Measurements from ENCODE around the gene RCL1.
"Not testable (repeated sequence)": the region's sequence is repeated elsewhere in the genome, so short reads cannot be mapped to it uniquely, and the experiment has no call there.

Gene RCL1

DNA sequence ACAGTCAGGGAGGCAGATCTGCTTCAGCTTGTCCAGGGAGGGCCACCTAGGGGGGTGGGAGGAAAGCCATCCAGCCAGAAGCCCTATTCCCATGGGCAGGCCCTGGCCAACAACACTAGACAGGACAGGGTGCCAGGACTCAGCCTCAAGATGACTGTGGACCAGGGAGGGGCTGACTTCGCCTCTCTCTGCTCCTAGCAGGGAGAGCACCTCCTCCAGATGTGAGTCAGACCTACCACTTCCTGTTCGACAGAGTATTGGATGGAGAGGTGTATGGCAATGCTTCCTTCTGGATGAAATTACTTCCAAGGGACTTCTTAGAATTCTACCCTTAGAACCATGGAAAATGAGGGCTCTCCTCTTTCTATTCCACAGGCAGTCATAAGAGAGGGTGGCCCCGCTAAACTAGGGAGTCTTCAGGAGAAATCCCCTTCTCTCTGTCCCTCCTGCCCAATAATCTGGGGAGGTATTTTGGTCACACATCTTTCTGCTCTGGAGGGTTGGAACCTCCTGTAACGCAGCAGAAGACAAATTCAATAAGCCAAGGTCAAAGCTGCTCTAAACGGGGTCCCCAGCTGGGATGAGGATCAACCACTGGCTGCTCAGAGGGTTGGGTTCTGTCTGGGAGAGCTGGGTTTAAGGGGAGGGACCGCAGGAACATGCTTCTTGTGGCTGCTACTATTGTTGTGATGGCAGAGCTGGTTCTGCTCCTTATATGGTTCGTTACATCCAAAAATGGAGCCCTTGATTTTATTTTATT lies 23.2 kb upstream of the RCL1 start:
- Mint-ChIP-seq H3K9me3 (no peaks in the 10 kb centered on the region), H3K36me3 (ENCODE audit: low read depth) (no peaks in the 10 kb centered on the region), H3K27ac (no peak overlapping the region), H3K27me3 (no peaks in the 10 kb centered on the region), H3K4me3 (no peak overlapping the region), H3K4me1 (ENCODE audit: low read depth) (peaks cover 6% of the 10 kb centered on the region)

DNA sequence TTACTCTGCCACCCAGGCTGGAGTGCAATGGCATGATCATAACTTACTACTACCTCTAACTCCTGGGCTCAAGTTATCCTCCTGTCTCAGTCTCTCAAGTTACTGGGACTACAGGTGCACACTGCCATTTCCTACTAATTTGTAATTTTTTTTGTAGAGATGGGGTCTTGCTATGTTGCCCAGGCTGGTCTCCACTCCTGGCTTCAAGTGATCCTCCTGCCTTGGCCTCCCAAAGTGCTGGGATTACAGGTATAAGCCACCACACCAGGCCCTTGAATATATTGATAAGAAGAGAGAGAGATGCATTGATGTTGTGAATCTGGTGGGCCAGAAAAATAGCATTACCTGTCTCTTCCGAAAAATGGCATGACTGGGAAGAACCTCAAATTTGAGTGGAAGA lies 21.0 kb upstream of the RCL1 start:
- Mint-ChIP-seq H3K27ac (no peak overlapping the region), H3K4me1 (ENCODE audit: low read depth) (peaks cover 6% of the 10 kb centered on the region), H3K4me3 (no peak overlapping the region), H3K9me3 (no peaks in the 10 kb centered on the region), H3K27me3 (no peaks in the 10 kb centered on the region), H3K36me3 (ENCODE audit: low read depth) (no peaks in the 10 kb centered on the region)

DNA sequence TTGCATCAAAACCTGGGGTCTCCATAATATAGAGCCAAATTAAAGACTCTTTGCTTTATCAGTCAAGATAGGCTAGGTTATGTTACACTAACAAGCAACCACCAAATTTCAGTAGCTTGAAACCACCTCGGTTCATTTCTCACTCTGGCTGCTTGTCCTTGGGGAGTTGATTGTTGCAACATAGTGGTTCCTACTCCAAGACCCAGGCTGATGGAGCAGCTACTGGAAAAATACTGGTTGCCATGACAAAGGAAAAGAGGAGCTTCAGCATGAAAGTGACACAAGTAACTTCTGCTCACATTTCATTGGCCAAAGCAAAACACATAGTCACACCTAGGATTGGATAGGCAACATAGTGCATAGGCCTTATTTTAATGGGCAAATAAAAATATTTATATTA lies 18.5 kb upstream of the RCL1 start:
- H3K4me3 Mint-ChIP-seq = no peak overlapping the region
- H3K27ac Mint-ChIP-seq = no peak overlapping the region

DNA sequence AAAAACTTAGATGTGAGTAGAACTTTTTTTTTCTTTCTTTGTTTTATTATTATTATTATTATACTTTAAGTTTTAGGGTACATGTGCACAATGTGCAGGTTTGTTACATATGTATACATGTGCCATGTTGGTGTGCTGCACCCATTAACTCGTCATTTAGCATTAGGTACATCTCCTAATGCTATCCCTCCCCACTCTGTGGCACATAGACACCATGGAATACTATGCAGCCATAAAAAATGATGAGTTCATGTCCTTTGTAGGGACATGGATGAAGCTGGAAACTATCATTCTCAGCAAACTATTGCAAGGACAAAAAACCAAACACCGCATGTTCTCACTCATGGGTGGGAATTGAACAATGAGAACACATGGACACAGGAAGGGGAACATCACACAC lies 17.8 kb upstream of the RCL1 start:
- not testable (repeated sequence) for H3K4me1 Mint-ChIP-seq (ENCODE audit: low read depth); H3K9me3 Mint-ChIP-seq; H3K27ac Mint-ChIP-seq; H3K36me3 Mint-ChIP-seq (ENCODE audit: low read depth); H3K4me3 Mint-ChIP-seq; H3K27me3 Mint-ChIP-seq

More for the DNA sequence above, 18.5 kb upstream of the RCL1 start:
- no peaks in the 10 kb centered on the region for H3K27me3 Mint-ChIP-seq
- peaks cover 3% of the 10 kb centered on the region for H3K4me1 Mint-ChIP-seq (ENCODE audit: low read depth)
- H3K9me3 Mint-ChIP-seq = no peaks in the 10 kb centered on the region
- no peaks in the 10 kb centered on the region for H3K36me3 Mint-ChIP-seq (ENCODE audit: low read depth)

DNA sequence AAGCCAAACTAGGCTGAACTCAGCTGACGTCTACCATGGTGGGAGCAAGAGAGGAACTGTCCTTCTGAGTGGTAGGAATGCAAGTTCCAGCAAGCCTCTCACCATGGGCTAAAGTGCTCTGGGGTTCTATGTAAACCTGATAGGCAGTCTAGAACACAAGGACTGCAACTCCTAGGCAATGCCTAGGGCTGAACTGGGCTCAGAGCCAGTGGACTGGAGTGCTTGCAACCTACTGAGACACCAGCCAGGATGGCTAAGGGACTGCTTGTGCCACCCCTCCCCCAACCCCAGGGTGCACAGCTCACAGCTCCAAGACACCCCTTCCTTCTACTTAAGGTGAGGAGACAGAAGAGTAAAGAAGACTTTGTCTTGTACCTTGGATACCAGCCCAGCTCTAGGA lies 12.1 kb upstream of the RCL1 start:
- Mint-ChIP-seq H3K27ac (no peak overlapping the region), H3K27me3 (peaks cover 7% of the 10 kb centered on the region), H3K4me1 (ENCODE audit: low read depth) (no peaks in the 10 kb centered on the region), H3K9me3 (no peaks in the 10 kb centered on the region), H3K36me3 (ENCODE audit: low read depth) (no peaks in the 10 kb centered on the region), H3K4me3 (no peak overlapping the region)

DNA sequence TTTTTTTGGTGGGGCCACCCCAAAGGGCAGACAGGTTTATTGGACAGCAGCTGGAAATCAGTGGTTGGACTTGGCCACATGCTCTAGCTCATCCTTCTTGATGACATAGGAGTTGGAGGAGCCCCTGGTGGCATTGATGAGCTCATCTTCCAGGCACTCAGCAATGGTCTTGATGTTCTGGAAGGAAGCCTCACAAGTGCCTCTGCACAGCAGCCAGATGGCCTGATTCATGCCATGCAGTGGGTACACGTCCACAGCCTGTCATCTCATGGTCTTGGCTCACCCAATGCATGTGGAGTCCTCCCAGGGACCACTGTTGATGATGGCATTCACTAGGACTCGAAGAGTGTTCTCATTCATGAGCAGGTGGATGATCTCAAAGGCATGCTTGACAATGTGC lies 11.3 kb upstream of the RCL1 start:
- no peaks in the 10 kb centered on the region for H3K9me3 Mint-ChIP-seq
- H3K27me3 Mint-ChIP-seq = peaks cover 7% of the 10 kb centered on the region
- H3K27ac Mint-ChIP-seq = no peak overlapping the region

DNA sequence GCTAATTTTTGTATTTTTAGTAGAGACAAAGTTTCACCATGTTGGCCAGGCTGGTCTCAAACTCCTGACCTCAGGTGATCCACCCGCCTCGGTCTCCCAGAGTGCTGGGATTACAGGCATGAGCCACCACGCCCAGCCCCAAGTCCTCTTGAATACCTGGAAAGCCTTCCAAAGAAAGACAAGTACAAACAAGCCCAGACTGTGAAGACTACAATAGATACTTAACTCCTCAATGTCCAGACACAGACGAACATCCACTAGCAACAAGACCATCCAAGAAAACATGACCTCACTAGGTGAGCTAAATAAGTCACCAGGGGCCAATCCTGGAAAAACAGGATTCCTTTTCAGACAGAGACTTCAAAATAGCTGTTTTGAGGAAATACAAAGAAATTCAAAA lies 9.6 kb upstream of the RCL1 start:
- H3K27me3 Mint-ChIP-seq = peaks cover 17% of the 10 kb centered on the region

More for the DNA sequence above, 11.3 kb upstream of the RCL1 start:
- Mint-ChIP-seq H3K4me1 (ENCODE audit: low read depth) (no peaks in the 10 kb centered on the region), H3K36me3 (ENCODE audit: low read depth) (no peaks in the 10 kb centered on the region), H3K4me3 (no peak overlapping the region)

DNA sequence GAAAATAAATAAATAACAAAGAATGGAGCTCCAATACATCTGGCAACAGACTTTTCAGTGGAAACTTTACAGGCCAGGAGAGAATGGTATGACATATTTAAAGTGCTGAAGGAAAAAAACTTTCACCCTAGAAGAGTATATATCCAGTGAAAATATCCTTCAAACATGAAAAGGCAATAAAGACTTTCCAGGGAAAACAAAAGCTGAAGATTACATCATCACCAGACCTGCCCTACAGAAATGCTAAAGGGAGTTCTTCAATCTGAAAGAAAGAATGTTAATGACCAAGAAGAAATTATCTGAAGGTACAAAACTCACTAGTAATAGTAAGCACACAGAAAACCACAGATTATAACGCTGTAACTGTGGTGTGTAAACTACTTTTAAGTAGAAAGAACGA lies 8.3 kb upstream of the RCL1 start:
- H3K27me3 Mint-ChIP-seq = peaks cover 17% of the 10 kb centered on the region
- H3K9me3 Mint-ChIP-seq = no peaks in the 10 kb centered on the region
- H3K4me1 Mint-ChIP-seq (ENCODE audit: low read depth) = peaks cover 13% of the 10 kb centered on the region
- H3K27ac Mint-ChIP-seq = no peak overlapping the region
- no peaks in the 10 kb centered on the region for H3K36me3 Mint-ChIP-seq (ENCODE audit: low read depth)
- no peak overlapping the region for H3K4me3 Mint-ChIP-seq

More for the DNA sequence above, 9.6 kb upstream of the RCL1 start:
- H3K4me1 Mint-ChIP-seq (ENCODE audit: low read depth); H3K36me3 Mint-ChIP-seq (ENCODE audit: low read depth); H3K4me3 Mint-ChIP-seq; H3K9me3 Mint-ChIP-seq; H3K27ac Mint-ChIP-seq: not testable (repeated sequence)

DNA sequence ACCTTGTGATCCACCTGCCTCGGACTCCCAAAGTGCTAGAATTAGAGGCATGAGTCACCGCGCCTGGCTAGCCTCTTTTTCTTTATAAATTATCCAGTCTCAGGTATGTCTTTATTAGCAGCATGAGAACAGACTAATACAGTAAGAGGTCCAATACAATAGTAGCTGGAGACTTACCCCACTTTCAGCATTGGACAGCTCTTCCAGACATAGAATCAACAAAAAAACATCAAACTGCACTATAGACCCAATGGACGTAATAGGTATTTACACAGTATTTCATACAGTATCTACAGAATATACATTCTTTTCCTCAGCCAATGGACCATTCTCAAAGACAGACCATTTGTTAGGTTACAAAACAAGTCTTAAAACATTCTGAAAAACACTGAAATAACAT lies 6.1 kb upstream of the RCL1 start:
- H3K36me3 Mint-ChIP-seq (ENCODE audit: low read depth) = no peaks in the 10 kb centered on the region
- no peak overlapping the region for H3K4me3 Mint-ChIP-seq
- no peaks in the 10 kb centered on the region for H3K9me3 Mint-ChIP-seq
- peaks cover 18% of the 10 kb centered on the region for H3K4me1 Mint-ChIP-seq (ENCODE audit: low read depth)
- peaks cover 16% of the 10 kb centered on the region for H3K27me3 Mint-ChIP-seq
- H3K27ac Mint-ChIP-seq = no peak overlapping the region

DNA sequence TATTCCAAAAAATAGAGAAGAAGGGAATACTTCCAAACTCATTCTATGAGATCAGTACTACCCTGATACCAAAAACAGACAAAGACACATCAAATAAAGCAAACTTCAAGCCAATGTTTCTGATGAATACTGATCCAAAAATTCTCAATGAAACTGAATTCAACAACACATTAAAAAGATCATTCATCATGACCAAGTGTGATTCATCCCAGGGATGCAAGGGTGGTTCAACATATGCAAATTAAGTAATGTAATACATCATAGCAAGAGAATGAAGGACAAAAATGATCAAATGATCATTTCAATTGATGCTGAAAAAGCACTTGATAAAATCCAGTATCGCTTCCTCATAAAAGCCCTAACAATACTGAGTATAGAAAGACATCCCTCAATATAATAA lies 4.9 kb upstream of the RCL1 start:
- Mint-ChIP-seq H3K27ac (peak overlapping the region; percentile 6), H3K4me3 (no peak overlapping the region), H3K36me3 (ENCODE audit: low read depth) (no peaks in the 10 kb centered on the region), H3K9me3 (no peaks in the 10 kb centered on the region), H3K4me1 (ENCODE audit: low read depth) (peaks cover 26% of the 10 kb centered on the region), H3K27me3 (peaks cover 16% of the 10 kb centered on the region)

DNA sequence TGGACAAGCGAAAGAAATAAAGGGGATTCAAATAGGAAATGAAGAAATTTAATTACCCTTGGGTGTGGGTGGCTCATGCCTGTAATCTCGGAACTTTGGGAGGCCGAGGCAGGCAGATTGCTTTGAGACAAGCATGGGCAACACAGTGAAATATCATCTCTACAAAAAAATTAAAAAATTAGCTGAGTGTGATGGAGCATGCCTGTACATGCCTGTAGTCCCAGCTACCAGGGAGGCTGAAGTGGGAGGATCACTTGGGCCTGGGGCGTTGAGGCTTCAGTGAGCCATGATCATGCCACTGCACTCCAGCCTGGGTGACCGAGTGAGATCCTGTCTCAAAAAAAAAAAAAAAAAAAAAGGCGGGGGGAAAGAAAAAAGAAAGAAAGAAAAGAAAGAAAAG lies 4.0 kb upstream of the RCL1 start:
- no peaks in the 10 kb centered on the region for H3K36me3 Mint-ChIP-seq (ENCODE audit: low read depth)
- peaks cover 26% of the 10 kb centered on the region for H3K4me1 Mint-ChIP-seq (ENCODE audit: low read depth)
- no peaks in the 10 kb centered on the region for H3K9me3 Mint-ChIP-seq
- no peak overlapping the region for H3K27ac Mint-ChIP-seq
- no peak overlapping the region for H3K4me3 Mint-ChIP-seq
- H3K27me3 Mint-ChIP-seq = peaks cover 16% of the 10 kb centered on the region

DNA sequence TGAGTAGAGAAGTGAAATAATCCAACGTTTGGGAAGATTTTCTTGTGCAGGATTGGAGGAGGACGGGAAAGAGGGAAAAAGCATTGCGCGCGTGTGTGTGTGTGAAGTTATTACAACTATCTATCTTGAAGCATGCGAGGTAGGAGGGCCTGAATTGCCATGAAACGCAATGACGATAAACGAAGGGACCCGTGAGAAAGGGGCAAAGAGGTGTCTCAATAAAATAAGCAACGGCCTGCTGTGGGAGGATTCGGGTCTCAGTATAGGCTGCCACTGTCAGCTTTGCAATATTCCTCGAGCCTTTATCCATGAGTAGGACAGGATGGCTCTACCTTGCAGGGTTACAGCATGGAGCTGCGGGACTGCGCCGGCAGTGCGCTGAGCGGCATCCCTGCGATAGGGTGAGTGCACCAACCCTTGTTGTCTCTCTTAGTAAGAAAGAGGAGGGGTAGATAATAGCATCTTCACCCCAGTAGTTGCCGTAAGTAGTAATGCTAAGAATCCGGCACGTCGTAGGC lies 631 bp upstream of the RCL1 start:
- H3K27me3 Mint-ChIP-seq = peaks cover 11% of the 10 kb centered on the region
- H3K4me3 Mint-ChIP-seq = peak overlapping the region; percentile 94
- no peaks in the 10 kb centered on the region for H3K9me3 Mint-ChIP-seq
- H3K27ac Mint-ChIP-seq = peak overlapping the region; percentile 74
- peaks cover 26% of the 10 kb centered on the region for H3K36me3 Mint-ChIP-seq (ENCODE audit: low read depth)
- H3K4me1 Mint-ChIP-seq (ENCODE audit: low read depth) = peaks cover 49% of the 10 kb centered on the region

DNA sequence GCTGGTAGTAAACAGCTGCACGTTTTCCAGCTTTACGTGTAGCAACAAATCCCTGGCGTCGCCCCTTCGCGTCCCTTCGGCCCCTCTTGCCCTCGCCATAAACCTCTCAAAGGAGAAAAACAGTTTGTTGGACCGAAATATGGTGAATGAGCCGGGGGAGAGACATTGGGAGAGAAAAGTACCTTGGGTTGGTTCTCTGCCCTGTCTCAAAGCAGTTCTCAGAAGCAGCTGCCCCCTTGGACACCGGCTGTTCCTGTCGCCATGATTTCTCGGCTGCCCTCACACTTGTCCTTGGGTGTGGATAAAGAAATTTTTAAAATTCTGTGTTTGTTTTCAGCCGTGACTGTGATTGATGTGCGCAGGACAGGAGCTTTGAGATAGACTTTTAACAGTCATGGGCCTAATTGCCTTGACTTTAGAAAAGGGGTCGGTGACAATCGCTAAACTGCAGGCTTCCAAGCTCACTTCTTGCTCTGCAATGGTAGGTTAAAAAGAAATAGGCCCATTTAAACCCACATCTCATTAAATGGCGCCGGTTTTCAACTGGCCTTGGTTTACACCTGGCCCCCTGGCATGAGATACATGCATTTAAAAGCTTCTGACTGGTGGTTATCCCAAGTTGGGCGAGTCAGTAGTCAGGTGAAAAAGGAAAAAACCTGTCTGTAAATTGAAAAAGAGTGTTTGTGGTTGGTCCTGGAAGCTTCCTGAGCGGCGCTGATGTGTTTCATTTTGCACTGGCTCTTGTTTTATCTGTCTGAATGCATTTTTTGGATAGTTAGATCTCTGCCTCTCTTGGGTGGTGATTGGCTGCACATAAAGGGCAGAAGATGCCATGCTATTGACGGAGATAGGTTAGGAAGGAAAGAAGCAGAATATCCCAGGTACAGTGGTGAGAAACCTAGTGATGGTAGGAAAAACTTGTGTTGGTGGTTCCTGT lies 983 bp downstream of the RCL1 start:
- Mint-ChIP-seq H3K4me3 (peak overlapping the region; percentile 94), H3K4me1 (ENCODE audit: low read depth) (peaks cover 51% of the 10 kb centered on the region), H3K27ac (peak overlapping the region; percentile 71), H3K36me3 (ENCODE audit: low read depth) (peaks cover 28% of the 10 kb centered on the region), H3K9me3 (no peaks in the 10 kb centered on the region), H3K27me3 (peaks cover 3% of the 10 kb centered on the region)

DNA sequence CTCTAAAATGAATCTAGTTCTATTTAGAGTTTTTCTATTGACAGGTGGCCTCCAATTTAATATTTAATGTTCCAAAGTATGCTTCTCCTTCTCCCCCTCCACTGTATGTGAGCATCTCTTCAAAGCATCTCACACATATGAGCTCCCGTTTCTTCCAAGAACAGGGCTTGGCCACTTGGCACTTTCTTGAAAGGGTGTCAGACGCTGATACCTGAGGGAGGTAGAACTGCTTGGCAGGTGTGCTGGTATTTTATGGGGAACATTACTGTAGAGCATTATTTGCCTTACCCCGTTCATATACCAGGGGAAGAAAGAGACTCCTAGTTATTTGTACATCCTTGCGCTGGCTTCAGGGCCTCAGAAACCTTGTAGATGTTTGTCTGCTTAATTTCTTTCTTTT lies 1.9 kb downstream of the RCL1 start:
- H3K9me3 Mint-ChIP-seq = no peaks in the 10 kb centered on the region
- peaks cover 29% of the 10 kb centered on the region for H3K36me3 Mint-ChIP-seq (ENCODE audit: low read depth)
- H3K27ac Mint-ChIP-seq = no peak overlapping the region
- peak overlapping the region; percentile 94 for H3K4me3 Mint-ChIP-seq
- peaks cover 60% of the 10 kb centered on the region for H3K4me1 Mint-ChIP-seq (ENCODE audit: low read depth)
- H3K27me3 Mint-ChIP-seq = peaks cover 3% of the 10 kb centered on the region

DNA sequence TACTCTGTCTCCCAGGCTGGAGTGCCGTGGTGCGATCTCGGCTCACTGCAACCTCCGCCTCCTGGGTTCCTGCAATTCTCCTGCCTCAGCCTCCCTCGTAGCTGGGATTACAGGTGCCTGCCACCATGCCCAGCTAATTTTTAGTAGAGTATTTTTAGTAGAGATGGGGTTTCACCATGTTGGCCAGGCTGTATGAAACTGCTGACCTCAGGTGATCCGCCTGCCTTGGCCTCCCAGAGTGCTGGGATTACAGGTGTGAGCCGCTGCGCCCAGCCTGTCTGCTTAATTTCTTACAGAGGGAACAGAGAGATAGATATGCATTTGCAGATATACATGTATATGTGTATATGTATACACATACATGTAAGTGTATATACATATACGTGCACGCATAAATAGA lies 2.4 kb downstream of the RCL1 start:
- not testable (repeated sequence) for H3K9me3 Mint-ChIP-seq, H3K27ac Mint-ChIP-seq, H3K27me3 Mint-ChIP-seq
- H3K4me1 Mint-ChIP-seq (ENCODE audit: low read depth) = peaks cover 64% of the 10 kb centered on the region
- H3K36me3 Mint-ChIP-seq (ENCODE audit: low read depth) = peaks cover 33% of the 10 kb centered on the region
- H3K4me3 Mint-ChIP-seq = peak overlapping the region; percentile 94
